Fibroblast of the conjunctiva (primary cell): ENCODE results near the gene FAM13C.

ENCODE experiments used
- DNase-seq: peaks from one replicate; pipeline ENCODE4 v3.0.0-alpha.2; 2010; ENCODE audit warnings: low read depth

The FAM13C gene

DNA sequence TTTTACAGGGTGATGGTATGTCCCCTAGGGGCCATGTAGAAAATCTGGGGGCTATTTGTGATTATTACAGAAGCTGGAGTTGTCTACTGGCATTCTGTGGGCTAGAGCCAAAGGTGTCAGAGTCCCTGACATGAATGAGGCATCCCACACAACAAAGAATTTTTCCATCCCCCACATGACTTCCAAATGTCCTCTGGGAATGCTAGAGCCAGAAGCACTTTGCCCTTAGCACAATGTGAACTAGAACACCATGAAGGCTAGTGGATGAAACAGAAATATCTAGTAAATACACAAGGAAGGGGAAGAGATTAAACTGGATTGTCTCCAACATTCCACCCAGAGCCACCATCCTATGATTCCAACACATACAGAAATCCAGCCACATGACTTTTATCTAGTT lies 46.9 kb downstream of the FAM13C start:
- no peak for DNase-seq

DNA sequence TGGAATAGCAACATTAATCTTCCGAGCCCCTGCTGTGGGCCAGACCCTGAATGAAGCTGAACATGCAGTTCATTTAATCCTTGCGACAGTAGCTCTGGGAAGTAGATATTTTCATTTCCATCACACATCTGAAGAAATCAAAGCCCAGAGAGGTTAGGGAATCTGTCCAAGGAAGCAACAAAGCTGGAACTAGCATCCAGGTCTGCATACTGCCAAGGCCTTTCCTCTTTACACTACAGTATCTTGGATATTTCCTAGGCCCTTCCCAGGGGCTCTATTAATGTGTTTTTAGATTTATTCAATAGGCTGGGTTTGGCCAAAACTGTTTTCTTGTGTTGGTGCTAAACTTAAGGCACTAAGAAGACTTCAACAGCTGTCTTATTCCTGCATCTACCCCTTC lies 48.1 kb downstream of the FAM13C start:
- DNase-seq = no peak

DNA sequence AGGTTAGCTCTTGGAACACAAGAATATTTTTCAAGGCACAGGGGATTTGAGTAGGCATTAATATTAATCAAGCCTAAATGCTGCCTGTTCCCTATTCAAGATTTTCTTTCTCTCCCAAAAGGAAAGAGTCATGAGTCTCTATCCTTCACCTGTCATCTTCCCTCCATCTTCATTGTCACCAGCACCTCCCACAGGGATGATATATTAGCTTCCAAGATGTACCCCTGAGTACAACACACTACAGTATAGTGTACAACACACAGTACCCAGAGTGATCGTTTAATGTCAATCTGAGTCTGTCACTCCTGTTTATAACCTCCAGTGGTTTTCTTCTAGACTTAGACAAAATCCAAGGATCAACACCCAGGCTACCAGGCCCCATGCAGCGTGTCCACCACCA lies 50.1 kb downstream of the FAM13C start:
- no peak for DNase-seq

DNA sequence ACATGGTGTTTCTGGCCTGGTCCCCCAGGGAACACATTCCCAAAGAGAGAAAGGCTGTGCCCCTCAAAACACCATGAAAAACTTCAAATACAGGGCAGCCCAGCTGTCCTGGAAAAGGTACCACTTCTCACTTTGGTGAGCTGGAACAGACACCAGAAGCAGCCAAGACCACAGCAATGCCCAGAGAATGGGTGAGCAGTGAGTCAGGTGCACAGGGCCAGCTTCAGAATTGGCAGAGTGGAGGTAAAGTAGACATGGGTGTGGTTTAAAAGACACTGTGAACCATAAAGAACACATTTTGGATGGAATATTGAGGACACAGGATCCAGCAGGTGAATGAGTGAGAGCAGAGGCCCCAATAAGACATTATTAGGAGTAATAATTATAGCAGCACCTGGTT lies 51.3 kb downstream of the FAM13C start:
- DNase-seq = no peak

DNA sequence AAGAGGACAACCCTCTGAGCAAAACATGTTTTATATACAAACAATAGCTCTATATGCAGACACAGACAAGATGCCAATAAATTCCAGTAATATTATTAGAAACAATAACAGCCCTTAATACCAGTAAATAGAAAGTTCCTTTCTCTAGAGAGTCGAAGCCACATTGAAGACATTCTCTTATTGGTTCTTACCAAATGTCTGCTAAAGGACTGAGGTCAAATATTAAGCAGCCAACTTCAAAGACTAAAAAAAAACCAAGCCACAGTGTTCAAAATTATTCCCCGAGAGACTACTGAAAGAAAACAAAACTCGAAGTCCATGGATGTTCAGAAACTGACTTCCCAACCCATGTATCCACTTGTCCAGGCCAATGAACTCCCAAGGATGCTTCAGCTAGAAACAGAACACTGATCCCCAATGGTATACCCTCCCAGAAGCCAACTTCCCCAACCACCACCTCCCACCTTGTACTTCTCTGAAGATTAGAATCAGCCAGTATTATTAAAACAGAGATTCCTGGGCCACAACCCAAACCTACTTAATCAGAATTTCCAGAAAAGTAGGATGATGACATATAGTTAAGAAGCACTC lies 51.9 kb downstream of the FAM13C start:
- no peak for DNase-seq

DNA sequence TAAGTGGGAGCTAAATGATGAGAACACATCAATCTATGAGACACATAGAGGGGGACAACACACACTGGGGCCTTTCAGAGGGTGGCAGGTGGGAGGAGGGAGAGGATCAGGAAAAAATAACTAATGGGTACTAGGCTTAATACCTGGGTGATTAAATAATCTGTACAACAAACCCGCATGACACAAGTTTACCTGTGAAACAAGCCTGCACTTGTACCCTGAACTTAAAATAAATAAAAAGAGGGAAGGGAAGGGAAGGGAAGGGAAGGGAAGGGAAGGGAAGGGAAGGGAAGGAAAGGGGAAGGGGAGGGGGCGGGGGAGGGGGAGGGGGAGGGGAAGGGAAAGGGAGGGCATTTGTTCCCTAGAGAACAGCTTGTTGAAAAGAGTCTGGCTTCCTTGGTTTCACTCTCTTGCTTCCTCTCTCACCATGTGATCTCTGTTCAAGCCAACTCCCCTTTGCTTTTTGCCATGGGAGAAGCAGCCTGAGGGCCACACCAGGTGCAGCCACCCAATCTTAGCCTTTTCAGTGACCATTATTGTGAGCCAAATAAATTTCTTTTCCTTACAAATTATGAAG lies 57.7 kb downstream of the FAM13C start:
- no peak for DNase-seq

DNA sequence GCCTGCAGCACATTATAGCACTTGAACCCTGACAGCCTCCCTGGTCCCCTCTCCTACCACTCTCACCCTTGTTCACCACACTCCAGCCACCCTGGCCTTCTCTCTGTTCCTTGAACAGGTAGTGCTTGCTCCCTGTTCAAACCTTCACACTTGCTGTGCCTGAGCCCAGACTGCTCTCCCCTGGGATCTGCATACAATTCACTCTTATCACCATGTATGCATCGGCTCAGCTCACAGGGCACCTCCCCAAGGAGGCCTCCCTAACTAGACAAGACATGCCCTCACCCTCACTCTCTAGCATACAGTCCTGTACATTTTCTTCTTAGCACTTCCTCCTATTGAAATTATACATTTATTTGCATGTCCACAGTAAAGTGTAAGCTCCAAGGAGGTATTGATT lies 59.3 kb downstream of the FAM13C start:
- no peak for DNase-seq

DNA sequence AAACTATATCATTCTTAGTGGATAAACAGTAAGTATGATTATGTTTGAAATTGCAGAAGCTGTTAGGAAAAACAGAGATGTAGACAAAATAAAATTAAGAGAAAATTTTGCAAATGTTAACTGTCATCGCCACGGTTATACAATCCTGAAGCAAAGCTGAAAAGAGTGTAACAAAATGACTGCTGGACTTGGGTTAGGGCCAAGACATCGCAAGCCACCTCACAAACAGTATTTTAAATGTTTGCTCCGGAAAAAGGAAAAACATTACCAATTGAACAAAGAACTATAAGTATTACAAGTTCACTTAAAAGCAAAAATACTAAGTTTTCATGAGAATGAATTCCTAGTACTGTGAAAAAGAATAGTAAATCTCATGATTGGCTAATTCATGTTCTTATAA lies 60.0 kb downstream of the FAM13C start:
- DNase-seq = no peak

DNA sequence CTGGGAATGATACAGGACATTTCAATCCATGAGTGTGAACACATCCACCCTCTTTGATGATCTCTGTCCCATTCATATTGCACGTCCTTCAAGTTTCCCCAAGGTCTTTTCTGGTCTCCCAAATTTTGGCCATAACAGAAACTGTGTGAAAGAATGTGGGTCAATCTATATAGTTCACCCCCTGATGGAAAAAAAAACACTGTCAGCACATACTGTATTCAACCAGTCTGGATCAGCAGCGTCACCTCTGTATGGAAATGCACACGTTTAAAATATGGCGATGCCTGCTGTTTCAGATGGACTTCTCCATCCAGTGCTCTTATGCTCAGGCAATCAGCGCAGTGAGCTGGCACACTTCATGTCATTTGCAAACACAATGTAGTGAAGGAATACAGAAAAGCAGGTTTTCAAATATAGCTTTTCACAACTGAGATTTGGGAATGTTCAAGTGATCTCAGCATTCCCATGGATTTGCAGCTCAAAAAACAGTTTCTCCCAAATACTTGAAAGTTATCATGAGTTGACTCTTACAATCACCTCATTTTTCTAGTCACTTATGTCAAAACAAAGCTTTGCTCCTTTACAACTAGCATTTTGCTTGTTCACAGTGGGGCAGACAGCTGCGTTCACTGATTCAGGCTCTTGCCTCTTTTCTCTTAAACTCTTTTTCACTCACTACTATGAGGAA lies 61.1 kb downstream of the FAM13C start:
- no peak for DNase-seq

DNA sequence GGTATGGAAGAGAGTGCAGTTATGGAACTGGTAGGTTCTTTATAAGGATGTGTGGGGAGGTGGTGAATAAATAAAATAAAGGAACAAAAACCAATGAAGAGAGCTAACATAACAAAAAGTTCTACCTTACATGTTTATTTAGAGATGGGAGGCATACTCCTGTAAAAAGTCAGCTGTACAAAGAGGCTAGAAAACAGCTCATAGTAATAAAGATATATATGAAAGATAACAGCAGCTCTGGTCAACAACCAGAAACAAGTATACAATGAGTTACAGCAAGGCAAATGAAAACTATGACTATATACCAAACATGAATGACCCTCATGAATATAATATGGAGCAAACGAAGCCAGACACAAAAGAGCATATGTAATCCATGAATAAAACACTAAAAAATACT lies 62.0 kb downstream of the FAM13C start:
- DNase-seq = no peak

DNA sequence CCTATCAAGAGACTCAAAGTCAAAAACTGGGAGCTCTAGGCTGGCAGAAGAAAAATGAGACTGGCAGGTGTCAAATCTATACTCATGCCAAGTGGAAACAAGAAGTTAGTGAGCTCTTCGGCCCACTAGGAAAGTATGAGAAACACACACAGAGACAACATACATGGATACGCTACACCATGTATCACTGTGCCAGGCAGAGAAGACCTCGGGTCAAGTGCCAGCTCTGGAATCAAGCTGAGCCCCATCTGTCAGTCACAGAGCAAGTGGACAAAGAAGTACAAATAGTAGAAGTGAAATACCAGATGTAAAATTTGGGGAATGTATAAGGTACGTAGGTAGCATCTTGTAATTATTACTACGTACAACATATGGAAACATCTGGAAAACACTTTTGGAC lies 62.4 kb downstream of the FAM13C start:
- DNase-seq = no peak

DNA sequence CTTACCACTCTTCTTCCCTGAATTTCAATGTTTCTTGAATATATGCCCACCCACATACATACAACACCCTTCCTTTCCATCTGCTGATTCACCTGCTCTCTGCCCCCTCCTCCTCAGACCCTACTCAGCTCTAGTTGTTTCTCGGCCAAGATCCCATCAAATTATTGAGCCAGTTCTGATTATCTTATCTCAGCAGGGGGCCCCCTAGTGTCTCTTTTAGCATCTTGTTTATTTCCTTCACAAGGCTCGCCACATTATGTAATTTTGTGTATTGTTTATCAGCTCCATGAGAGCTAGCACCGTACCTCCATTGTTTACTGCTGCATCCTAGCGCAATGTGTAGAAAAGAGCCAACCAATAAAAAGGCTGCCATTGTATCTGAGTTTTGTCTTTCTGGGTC lies 71.9 kb downstream of the FAM13C start:
- DNase-seq = no peak

DNA sequence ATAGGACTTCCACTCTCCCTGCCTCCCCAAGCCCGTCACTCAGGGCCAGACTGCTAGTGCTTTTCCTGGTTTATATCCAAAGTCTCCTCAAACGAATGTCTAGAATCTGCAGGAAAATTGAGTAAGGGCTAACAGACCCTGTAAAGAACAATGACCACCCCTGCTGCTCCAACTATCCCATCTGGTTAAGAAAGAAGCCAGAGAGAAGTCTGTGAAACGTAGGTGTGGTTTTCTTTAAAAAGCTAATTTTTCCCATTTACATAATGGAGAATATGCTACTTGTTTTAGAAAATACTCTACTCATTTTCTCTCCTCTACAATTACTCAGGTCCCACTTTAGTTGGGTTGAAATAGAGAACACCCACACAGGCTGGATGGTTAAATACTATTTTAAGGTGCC lies 72.5 kb downstream of the FAM13C start:
- no peak for DNase-seq

DNA sequence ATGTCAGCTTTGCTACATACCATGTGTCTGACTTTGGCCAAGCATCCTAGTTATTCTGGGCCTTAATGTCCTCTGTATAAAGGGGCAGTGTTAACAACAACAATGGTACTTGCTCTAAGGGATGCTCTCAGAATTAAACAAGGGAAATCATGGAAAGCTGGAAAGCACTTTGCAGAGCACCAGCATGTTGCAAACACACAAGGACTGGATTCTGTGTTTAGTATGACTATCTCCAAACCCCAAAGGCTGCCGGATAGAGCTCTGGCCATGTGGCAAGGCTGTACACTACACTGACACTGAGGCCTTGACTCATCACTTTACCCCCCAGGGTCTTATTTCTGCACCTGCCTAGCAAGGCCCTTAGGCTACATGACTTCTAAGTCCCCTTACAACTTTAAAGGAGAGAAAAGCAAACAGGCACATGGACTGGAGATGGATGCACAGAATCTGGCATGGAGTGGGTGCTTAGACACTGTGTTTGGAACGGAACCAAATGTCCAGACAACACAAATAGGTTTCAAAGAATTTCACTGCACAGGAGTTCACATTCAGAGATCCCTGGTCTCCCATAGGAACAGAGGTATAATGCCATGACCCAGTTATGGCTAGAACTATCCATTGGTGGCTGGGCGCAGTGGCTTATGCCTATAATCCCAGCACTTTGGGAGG lies 74.6 kb downstream of the FAM13C start:
- no peak for DNase-seq

DNA sequence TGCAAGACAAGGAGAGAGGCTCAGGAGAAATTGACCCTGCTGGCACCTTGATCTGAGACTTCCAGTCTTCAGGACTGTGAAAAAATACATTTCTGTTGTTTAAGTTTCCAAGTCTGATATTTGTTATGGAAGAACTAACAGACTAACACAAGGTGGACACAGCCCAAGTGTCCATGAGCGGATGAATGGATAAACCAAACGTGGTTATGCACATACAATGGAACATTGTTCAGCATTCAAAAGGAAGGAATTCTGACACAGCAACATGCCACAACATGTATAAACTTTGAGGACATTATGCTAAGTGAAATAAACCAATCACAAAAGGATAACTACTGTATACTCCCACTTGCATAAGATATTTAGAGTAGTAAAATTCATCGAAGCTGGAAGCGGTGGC lies 76.5 kb downstream of the FAM13C start:
- no peak for DNase-seq

DNA sequence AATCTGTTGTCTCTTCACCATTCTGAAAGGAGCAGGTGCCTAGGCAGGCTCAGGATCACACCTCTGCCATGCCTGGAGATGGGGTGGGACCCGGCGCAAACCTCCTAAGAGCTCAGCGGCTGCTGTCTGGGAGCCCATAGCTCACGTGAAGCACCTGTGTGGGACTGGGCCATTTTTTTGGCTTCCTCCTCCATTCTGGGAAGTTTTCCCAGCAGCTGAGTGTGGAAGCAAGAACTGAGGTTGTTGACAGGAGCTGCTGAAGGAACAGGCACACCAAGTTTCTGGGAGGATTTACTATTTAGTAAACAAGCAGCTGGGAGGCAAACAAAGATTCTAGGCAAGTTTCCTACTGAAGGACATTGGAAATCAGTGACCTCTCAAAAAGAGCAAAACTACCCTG lies 77.3 kb downstream of the FAM13C start:
- no peak for DNase-seq

DNA sequence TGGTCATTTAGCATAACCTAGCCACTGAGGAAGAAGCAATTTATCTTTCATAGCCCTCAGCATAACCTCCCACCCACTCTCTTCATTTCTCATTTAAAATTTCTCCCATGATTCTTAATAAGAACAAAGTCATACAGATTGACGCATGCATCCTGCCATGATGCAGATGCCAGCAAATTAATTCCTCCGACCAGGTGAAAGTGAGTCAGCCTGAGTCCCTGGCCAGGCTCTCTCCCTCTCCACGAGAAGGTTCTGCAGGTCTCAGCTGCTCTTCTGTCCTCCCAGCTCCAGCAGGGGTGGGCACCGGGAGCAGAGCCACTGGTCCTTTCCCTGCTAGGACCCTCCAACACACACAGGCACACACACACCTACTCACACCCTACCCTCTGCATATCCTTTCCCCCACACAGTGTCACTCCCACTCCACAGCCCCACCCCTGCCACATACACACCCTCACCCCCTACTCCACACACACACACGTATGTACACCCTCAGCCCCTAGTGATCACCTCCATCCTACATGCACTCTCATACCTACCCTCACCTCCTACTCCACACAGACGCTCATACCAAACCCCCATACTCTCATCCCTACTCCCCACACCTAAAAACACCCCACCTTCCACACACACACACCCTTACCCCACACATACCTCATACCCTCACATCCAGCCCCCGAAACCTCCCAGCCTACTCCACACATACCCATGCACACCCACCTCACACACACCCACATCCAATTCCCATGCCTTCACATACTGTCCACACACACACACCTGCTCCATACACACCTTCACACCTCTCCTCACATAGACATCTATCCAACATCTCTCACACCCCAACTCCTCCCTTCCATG lies 78.0 kb downstream of the FAM13C start:
- DNase-seq = no peak

DNA sequence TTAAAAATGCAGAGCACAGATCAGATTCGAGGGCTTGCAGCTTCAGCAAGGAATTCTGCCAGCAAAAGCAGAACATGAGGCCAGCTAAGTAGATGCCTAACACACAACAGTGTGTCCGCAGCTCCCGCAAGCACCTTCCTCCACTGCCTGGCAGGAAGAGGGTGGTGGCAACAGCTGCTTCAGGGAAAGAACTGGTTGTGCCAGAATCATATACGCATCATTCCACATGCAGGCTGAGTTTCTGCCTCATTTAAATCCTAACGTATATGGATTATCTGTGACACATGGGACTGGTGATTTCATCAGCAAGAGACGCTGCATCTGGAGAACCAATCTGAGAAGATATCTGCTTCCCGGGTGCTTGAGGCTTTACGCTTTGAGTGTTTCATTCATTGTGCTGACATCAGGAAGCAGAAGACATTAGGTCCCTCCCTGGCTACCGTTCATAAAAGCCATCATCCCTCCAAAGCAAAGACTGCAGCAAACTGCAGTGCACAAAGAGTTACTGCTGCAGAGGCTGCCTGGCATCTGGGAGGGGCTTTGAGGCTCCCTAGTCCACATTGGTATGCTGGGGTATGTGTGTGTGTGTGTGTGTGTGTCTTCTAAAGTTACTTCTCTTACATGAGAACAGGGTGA lies 78.8 kb downstream of the FAM13C start:
- DNase-seq = no peak

DNA sequence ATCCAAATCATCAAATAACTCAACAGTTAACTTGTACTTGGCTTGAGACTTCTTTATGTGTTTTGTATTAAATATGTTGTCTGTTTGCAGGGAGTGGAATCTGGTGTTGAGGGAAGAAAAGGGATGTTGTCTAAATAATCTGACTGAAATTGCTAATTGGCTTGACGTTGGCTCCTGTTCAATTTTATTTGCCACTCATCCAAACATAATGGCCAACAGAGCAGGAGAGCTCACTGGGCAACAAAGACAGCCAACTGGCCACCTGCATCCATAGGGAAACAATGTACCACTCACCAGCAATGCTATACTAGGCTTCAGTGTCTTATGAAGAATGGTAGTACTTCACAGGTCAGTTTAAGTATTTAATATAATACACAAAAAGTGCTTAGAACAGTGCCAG lies 80.5 kb downstream of the FAM13C start:
- no peak for DNase-seq

DNA sequence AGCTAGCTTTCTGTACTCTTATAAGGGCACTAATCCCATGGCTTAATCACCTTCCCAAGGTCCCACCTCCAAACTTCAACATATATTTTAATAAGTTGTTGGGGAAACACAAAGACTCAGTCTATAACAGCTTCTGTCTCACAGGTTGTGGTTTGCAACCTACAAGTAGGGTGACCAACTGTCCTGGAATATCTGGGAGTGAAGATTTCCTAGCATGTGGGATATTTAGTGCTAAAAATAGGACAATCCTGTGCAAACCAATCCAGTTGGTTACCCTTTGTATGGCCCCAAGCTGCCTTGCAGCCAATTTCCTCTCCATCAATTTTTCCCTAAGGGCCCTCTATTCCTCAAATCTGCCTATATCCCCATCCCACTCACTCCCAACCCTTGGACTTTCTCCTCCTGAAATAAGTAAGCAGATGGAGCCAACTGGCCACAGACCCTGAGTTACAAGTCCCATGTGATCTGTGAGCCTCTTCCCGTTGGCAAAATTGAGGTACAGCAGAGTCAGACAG lies 82.3 kb downstream of the FAM13C start:
- DNase-seq = no peak

DNA sequence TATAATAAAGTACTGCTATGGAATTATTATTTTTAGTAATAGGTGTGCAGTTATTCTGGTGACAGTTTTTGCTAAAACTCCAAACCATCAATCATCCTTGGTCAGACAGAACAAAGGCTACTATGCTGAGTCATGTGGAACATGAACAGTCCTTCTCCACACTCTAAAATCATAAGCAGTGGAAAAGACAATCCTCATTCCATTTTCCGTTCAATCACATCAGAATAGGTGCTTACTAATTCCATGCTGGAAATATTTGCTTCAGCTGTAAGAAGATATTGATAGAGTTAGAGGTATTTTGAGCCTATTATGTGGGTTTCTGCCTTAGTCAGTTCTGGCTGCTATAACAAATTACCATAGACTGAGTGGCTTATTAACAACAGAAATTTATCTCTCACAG lies 82.9 kb downstream of the FAM13C start:
- no peak for DNase-seq

DNA sequence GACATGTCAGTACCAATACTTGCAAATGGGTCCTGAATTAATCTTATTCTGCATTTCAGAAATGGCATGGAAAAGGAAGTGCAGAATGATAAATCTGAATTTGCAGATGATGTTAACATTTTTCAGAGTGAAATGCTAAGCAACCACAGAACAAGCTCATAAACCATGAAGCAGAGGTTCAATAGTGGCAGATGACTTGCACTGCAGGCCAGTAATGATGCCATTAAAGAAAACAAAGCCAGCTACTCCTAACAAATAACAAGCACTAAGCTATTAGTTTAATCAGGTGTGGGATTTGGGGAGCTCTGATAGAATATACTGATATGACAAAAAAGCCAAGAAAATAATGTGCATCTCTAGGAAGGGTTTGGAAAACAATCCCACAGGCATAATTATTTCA lies 85.4 kb downstream of the FAM13C start:
- DNase-seq = no peak
